Measurements from ENCODE around the gene SMARCA4.
A peak's percentile ranks its signal among the peaks of the same experiment; 100 is the strongest.
"Not testable (repeated sequence)": the region's sequence is repeated elsewhere in the genome, so short reads cannot be mapped to it uniquely, and the experiment has no call there.

Gene SMARCA4

GRCh38 chr19:10928563-10929401 is 32.0 kb upstream of the SMARCA4 start, which contains the start of the genes TIMM29 and YIPF2:
Gene TIMM29, plus strand, starts transcription at chr19:10928811. Its CDS starts 12 bp downstream, at chr19:10928823.
Gene YIPF2, minus strand, starts transcription at chr19:10928639. Its CDS starts 229 bp downstream, at chr19:10928410.
- DNase-seq (ENCODE audit: low read depth in 3 of 3) = peak; percentile 81 to 92 (median 86)

- DNase-seq (ENCODE audit: low read depth in 3 of 3) = no peak
These were observed 31.4 kb upstream of the SMARCA4 start for GRCh38 chr19:10929402-10929794.

- no peak for DNase-seq (ENCODE audit: low read depth in 3 of 3)
These were observed 25.3 kb upstream of the SMARCA4 start for GRCh38 chr19:10935371-10936059.

DNA sequence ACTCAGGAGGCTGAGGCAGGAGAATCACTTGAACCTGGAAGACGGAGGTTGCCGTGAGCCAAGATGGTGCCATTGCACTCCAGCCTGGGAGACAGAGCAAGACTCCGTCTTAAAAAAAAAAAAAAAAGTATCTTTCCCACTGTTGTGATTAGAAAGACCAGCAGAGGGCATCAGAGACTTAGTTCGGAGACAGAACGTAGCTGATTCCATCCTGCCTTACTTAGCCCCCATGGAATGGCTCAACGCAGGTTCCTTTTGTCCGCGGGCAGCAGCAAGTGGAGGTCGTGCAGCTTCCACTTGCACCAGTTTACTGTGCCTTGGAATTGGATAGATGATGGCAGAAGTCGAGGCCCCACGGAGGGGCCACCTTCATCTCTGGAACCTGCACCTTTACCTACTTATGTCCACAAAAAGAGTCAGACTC is 24.2 kb upstream of the SMARCA4 start:
- DNase-seq (ENCODE audit: low read depth in 3 of 3) = no peak

DNA sequence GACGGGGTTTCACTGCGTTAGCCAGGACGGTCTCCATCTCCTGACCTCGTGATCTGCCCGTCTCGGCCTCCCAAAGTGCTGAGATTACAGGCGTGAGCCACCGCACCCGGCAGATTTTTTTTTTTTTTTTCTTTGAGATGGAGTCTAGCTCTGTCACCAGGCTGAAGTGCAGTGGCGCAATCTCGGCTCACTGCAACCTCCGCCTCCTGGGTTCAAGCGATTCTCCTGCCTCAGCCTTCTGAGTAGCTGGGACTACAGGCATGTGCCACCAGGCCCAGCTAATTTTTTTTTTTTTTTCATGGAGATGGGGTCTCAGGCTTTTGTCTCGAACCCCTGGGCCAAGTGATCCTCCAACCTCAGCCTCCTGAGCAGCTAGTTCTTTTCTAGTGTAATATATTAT is 19.2 kb upstream of the SMARCA4 start:
- not testable (repeated sequence) for DNase-seq (ENCODE audit: low read depth in 3 of 3)

DNA sequence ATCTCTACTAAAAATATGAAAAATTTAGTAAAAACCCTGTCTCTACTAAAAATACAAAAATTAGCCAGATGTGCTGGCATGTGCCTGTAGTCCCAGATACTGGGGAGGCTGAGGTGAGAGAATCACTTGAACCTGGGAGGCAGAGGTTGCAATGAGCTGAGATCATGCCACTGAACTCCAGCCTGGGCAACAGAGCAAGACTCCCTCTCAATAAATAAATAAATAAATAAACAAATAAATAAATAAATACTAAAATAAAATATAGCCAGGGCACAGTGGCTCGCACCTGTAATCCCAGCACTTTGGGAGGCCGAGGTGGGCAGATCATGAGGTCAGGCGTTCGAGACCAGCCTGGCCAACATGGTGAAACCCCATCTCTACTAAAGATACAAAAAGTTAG is 17.4 kb upstream of the SMARCA4 start:
- not testable (repeated sequence) for DNase-seq (ENCODE audit: low read depth in 3 of 3)

DNA sequence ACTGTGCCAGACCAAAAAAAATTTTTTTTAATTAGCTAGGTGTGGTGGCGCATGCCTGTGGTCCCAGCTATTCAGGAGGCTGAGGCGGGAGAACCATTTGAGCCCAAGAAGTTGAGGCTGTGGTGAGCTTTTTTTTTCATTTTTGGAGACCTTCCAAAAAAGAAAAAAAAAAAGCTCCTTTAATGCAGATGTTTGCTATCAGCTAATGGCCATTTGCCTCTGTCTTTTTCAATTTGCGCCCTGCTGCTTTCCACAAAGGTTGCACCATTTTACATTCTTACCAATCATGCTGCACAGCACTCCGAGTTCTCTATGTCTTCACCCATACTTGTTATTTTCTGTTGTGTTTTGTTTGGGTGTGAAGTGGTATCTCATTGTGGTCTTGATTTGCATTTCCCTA is 15.6 kb upstream of the SMARCA4 start:
- DNase-seq (ENCODE audit: low read depth in 3 of 3) = no peak

DNA sequence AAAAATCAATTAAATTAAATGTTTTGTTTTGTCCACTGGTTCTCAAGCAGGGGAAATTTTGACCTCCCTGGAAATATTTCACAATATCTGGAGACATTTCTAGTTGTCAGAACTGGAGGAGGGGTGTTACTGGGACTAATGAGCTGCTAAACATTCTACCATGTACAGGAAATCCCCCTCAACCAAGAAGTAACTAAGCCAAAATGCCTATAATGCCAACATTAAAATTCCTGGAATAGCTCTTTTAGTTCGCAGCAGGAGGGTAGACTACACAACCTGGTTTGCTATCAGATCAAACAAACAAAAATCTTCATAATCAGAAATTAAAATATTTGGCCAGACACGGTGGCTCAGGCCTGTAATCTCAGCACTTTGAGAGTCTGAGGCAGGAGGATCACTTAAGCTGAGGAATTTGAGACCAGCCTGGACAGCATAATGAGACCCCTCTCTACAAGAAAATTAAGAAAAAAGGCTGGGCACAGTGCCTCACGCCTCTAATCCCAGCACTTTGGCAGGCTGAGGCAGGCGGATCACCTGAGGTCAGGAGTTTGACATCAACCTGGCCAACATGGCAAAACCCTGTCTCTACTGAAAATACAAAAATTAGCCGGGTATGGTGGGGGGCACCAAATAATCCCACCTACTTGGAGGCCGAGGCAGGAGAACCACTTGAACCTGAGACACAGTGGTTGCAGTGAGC is 13.7 kb upstream of the SMARCA4 start:
- DNase-seq (ENCODE audit: low read depth in 3 of 3) = no peak

DNA sequence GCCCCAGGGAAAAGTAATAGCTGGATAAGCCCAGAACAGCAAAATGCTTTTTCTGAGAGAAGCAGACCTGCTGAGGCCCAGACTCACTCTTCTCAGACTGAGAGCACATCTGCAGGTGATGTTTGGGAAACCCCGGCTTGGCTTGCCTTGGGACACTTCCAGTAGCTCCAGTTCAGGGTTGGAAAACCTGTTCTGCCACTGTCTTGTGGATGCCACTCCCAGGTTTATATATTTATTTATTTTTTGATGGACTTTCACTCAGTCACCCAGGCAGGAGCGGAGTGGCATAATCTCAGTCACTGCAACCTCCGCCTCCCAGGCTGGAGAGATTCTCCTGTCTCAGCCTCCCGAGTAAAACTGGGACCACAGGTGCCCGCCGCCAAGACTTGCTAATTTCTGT is 8.0 kb upstream of the SMARCA4 start:
- no peak for DNase-seq (ENCODE audit: low read depth in 3 of 3)

GRCh38 chr19:10959277-10959968 is 1.4 kb upstream of the SMARCA4 start:
- not testable (repeated sequence) for DNase-seq (ENCODE audit: low read depth in 3 of 3)

DNA sequence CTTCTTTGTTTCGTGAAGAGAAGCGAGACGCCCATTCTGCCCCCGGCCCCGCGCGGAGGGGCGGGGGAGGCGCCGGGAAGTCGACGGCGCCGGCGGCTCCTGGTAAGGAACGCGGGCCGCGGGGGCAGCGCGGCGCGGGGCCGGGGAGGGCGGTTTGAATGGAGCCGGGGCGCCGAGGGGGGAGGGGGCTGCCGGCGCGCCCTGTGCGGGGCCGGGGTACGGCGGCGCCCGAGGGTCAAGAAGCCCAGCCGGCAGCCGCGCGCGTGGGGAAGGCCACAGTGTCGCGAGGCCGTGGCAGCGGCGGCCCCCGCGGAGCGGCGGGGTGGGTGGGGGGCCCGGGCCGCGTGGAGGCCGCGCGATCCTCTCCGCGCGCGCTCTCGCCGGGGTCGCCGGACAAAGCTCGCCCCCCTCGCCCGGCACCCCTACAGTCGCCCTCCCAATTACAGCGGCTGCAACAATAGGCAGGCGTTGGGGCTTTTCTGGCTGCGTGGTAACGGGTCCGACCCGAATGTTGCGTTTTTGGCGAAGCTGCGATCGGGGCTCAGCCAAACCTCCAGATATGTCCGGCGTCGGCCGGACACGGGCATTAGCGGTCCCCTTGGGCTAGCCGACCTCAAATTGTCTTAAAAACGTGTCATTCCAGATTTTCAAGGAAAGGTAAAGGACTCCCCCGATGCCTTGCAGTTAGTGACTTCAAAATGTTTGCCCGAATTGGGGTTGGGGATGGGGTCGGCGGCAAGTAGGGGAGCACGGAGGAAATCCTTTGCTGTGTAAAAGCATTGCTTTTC is 437 bp downstream of the SMARCA4 start:
- DNase-seq (ENCODE audit: low read depth in 3 of 3) = no peak

- DNase-seq (ENCODE audit: low read depth in 3 of 3) = no peak
These were observed 2.0 kb downstream of the SMARCA4 start for GRCh38 chr19:10962863-10963262.

GRCh38 chr19:10963865-10964264 is 3.0 kb downstream of the SMARCA4 start:
- no peak for DNase-seq (ENCODE audit: low read depth in 3 of 3)

DNA sequence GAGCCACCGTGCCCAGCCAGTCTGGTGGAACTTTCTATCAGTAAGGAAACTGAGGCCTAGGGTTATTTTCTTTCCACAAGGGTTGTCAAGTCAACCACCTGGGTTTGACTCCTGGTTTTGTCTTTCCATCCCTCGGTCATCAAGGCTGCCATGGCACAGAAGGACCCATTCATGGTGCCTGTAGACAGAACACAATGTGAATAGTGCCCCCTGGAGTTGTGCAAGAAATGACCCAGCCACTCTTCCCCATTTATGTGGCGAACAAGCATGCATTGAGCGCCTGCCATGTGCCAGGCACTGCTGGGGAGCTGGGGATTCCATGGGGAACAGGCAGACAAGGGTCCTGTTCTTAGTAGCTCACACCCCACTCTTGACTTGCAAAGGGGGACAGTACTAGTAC is 4.1 kb downstream of the SMARCA4 start:
- DNase-seq (ENCODE audit: low read depth in 3 of 3) = no peak

GRCh38 chr19:10965398-10965797 is 4.6 kb downstream of the SMARCA4 start:
- DNase-seq (ENCODE audit: low read depth in 3 of 3) = no peak

DNA sequence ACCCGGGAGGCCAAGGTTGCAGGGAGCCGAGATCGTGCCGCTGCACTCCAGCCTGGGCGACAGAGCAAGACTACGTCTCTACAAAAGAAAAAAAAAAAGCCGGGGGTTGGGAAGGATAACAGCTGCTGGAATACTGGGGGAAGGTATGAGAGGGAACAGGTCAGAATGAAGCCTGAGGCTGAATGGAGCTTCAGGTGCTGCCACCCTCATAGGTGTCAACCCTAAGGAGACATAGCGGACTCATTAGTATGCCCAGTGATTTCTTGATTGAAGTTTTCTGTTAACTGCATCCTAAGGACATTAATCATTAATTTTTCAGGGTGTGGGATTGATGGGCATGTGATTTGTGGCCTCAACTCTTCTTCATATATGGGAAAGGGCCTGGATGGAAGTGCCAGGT is 6.0 kb downstream of the SMARCA4 start:
- no peak for DNase-seq (ENCODE audit: low read depth in 3 of 3)

DNA sequence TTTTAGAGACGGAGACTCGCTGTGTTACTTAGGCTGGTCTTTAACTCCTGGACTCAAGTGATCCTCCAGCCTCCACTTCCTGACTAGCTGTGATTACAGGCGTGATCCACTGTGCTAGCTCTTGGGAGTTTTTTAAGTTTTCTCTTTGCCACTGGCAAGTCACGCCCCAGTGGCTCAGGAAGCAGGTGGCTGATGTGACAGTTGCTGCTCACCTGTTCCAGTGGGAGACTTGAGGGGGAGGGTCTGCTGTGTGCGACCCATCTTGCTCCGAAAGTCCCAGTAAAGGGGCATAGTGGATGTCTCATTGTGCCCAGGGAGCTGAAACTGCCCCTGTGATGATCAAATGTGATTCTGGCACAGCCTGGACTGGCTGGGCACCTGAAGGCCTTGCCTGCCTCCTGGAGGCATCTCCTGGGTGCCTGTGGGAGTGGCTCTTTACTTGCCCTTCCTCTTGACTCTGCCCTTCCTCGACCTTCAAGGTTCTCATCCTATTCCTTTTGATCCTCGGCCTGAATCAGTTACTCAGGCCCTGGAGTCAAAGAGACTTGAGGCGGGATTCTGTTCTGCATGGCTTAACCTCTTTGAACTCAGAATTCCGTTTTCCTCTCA is 7.8 kb downstream of the SMARCA4 start:
- DNase-seq (ENCODE audit: low read depth in 3 of 3) = no peak

GRCh38 chr19:10971107-10971726 is 10.4 kb downstream of the SMARCA4 start:
- no peak for DNase-seq (ENCODE audit: low read depth in 3 of 3)

- DNase-seq (ENCODE audit: low read depth in 3 of 3) = no peak
These were observed 14.7 kb downstream of the SMARCA4 start for GRCh38 chr19:10975374-10976130.
